CD4-positive, alpha-beta T cell treated with Interleukin-6 at 100 ng/mL for 8 hours (primary cell): ENCODE data around the gene CCT3.

Source experiments
- DNase-seq: peaks from one replicate; pipeline ENCODE4 v3.0.0-alpha.2; 2020; ENCODE audit warnings: mixed read lengths, low spot score

The CCT3 gene

DNA sequence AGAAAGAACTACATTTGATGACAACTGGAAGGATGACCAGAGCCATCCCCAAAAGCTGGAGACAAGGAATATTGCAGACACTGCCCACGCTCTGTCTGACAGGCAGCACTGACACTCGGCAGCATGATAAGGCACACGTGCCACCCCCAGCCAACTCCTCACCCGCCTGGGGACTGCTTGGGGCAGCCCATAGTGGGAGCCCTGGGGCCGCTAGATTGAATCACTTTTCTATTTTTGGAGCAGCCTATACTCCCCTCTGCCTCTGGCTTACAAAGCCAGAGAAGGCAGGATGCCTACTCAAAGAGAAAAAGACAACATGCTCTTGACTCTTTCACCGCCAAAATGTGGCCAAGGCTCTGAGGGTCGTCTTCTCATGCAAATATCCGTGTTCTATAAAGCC, 56.8 kb downstream of the CCT3 start:
- no peak for DNase-seq

DNA sequence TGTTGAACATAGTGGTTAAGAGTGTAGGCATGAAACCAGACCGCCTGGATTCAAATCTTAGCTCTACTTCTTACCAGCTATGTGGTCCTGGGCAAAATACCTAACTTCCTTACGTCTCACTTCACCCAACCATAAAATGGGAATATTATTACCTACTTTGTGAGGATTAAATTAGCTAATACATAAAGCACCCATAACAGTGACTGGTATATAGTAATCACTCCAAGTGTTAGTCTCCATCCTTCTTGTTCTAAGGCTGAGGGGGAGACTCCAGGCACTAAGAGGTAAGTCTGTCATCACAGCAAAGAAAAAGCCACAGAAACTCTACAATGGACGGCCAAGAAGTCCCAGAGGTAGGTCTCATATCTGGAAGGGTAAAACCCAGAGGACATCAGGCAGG, 58.3 kb downstream of the CCT3 start:
- DNase-seq, result no peak

DNA sequence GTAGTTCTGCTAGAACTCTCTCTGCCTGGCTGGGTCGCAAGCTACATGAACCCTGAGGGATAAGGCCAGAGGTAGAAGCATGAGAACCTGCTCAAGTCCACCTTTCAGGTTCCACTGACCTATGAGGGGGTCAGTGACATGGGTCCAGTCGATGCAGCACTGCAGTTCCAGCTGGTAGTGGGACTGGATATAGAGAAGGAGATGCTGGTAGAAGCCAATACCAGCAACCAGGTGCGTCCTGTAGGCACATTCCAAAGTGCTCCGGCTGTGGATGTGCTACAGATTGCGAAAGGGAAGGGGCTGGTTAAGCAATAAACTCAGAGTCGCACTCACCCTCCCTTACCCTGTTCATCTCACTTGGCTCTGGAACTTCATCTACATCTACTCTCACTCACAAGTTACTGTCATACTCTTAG, 61.1 kb downstream of the CCT3 start:
- no peak for DNase-seq

DNA sequence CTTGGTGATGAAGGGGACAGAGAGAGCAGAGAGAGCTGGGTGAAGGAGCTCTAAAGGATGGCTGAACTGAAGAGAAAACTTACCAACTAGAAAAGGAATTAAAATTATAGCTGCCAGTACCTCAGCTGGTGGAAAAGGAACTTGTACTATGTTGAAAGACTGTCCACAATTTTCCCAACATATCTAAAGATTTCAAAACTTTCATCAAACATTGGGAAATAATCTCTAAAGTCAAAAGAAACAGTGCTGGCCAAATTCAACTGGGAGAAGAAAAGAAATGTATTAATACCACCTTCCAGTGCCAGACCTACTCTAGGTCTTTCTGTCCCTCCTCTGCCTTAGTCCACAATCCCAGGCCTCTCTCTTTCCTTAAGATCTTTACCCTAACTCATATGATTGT, 61.6 kb downstream of the CCT3 start:
- no peak for DNase-seq

DNA sequence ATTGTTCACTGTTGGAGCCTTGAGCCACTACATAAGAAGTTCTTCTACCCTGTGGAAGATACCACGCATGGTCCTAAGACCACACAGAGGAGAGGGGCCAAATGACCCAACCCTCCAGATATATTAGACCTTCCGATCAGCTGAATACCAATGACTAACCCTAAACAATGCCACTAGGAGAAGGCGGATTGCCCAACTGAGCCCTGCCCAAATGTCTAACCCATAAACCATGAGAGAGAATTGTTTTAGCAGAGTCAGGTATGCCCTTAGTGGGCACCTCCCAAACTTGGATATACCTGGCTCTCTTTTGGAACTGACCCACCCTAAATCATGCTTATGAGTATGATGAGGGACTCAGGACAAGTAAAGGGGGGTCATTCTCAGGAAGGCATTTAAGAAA, 67.8 kb downstream of the CCT3 start:
- no peak for DNase-seq

DNA sequence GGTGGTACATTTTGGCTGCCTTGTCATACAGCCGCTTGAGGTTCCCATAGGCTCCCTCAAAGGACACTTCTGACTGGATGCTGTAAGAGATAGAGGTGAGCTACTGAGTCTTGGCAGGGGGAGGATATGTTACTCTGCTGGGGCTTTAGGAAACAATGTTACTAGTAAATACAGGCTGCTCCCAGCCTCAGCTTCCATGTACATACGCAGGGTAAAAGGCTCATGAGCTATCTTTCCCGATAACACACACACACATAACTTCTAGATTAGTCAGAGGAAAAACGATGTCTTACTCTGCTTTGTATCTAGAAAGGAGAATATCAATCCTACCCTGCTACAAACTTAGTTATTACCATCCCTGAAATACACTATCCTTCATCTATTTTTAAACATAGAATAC, 69.8 kb downstream of the CCT3 start:
- DNase-seq, result no peak

DNA sequence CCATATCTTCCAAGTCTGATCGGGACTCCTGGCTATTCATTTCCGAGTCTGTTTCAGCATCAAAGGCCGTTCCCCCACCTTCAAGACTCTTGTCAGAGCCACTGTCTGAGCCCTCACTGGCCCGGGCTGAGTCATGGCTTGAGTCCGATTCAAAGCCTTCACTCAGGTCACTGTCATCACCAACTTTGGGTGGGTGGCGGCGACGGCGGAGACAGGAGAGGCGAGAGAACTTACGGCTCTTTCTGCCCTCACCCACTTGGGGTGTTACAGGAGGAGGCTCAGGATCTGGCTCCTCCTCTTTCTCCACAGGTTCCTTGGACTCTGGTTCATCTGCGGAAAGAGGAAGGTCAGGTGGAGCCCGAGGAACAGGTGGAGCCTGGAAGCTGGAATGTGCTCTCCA, 72.0 kb downstream of the CCT3 start:
- no peak for DNase-seq

DNA sequence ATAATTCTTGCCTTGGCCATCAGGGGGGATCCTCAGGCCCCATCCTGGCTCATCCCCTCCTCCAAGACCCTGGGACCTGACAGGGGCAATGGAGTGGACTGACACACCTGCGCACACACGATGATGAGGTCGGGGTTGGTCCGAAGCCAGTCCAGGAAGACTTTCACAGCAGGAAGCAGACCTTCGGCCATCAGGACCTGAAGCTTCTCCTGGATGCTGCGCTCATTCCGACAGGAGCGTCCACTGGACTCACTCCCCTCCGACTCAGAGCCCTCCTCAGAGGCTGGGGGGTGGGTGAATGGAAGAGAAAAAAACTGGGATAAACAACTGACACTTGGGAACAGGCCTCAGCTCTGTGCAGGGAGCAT, 74.8 kb downstream of the CCT3 start:
- no peak for DNase-seq

DNA sequence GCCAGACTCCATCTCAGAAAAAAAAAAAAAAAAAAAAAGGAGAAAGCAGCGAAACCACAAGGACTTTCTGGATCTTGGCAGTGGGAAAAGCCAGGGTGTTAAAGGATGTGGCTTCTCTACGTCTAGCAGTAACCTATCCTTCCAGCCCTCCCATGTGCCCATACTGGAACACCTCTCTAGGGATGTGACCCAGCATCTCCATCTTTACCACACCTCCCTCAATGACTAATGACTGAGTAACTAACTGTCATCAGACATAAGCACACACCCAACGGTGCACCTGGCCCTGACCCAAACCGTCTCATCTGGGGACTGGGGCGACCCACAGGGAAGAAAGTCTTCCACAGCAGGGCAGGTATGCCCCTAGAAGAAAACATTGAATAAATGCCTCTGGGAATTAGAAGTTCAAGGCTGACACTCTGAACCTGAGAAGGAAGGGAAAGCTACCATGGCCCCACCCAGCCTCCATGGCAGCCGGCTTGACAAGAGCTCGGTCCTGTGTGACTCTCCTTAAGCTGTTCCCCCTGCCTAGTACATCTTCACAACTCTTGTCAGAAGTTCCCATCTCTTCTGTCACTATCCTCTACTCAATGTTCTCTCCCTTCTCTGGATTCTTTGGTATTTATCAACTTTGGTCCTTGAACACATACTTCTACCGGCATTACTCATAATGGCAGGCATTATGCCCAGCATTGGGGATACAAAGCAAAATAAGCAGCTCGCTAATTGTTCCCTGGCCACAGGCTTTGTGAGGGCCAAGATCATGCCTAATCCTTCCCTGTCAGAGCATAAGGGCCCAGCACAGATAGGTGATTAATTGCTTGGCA, 75.4 kb downstream of the CCT3 start:
- DNase-seq, result no peak

DNA sequence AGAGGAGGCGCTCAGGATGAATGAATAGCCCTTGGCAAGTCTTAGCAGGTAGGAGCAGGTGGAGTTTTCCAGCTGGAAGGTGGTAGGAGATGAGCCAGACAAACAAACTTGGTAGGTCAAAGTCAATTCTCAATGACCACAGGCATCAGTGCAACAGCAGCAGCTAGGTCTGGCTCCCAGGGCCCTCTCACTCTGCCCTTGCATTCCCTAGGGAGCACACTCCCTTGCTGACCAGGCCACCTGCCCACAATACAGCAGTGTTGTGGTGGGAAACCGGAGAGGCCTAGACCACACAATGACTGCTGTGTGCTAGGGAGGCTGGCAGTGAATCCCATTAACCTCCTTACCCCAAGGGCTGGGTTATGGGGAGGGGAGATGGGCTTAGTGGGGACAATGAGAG, 77.2 kb downstream of the CCT3 start:
- no peak for DNase-seq

DNA sequence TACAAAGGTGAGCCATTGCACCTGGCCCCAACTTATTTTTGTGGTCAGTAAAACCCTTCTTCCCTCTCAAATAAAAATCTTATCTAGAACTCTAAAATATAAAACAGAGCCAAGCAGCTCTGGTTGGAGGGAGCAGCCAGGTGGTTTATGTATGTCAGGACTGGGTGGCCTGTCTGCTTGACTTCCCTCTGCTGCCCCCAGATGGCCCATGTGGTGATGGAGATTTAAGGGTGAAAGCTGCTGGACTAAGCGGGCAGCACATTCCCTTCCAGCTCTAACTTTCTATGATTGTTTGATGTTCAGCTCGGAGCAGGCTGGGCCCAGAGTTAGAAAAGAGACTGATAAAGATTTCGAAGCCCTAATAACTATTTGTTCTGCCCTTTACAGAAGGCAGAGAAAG, 78.3 kb downstream of the CCT3 start:
- DNase-seq, result no peak
